Fibroblast of skin of right quadriceps (primary cell): ENCODE measurements around the gene RBPJ.
"Not testable (repeated sequence)": the region's sequence is repeated elsewhere in the genome, so short reads cannot be mapped to it uniquely, and the experiment has no call there.

Experiments
- DNase-seq: peaks from one replicate; pipeline ENCODE4 v3.0.0-alpha.2; 2013

Gene RBPJ

GRCh38 chr4:26343038-26343398 lies 22.2 kb downstream of the RBPJ start:
- DNase-seq, result peak; percentile 48

GRCh38 chr4:26344901-26345564 lies 24.2 kb downstream of the RBPJ start:
- no peak for DNase-seq

- DNase-seq, result no peak
These were observed 24.7 kb downstream of the RBPJ start for GRCh38 chr4:26345565-26345938.

GRCh38 chr4:26346203-26346620 lies 25.4 kb downstream of the RBPJ start:
- no peak for DNase-seq

- DNase-seq, result no peak
These were observed 28.7 kb downstream of the RBPJ start for GRCh38 chr4:26349496-26349895.

- DNase-seq, result no peak
These were observed 30.9 kb downstream of the RBPJ start for GRCh38 chr4:26351685-26352084.

- DNase-seq, result no peak
These were observed 33.7 kb downstream of the RBPJ start for GRCh38 chr4:26354491-26354890.

GRCh38 chr4:26355392-26356052 lies 34.7 kb downstream of the RBPJ start:
- no peak for DNase-seq

- DNase-seq, result no peak
These were observed 35.3 kb downstream of the RBPJ start for GRCh38 chr4:26356081-26356501.

GRCh38 chr4:26359521-26359920 lies 38.7 kb downstream of the RBPJ start:
- not testable (repeated sequence) for DNase-seq

GRCh38 chr4:26360273-26360672 lies 39.5 kb downstream of the RBPJ start:
- DNase-seq, result no peak

- no peak for DNase-seq
These were observed 40.0 kb downstream of the RBPJ start for GRCh38 chr4:26360864-26361263.

- no peak for DNase-seq
These were observed 40.5 kb downstream of the RBPJ start for GRCh38 chr4:26361297-26361696.

GRCh38 chr4:26362745-26363439 lies 42.1 kb downstream of the RBPJ start:
- peak; percentile 61 for DNase-seq

- DNase-seq, result no peak
These were observed 44.8 kb downstream of the RBPJ start for GRCh38 chr4:26365537-26366150.

- no peak for DNase-seq
These were observed 47.0 kb downstream of the RBPJ start for GRCh38 chr4:26367811-26368210.

GRCh38 chr4:26368685-26369084 lies 47.9 kb downstream of the RBPJ start:
- no peak for DNase-seq

- no peak for DNase-seq
These were observed 48.3 kb downstream of the RBPJ start for GRCh38 chr4:26369132-26369531.

GRCh38 chr4:26369581-26369980 lies 48.8 kb downstream of the RBPJ start:
- no peak for DNase-seq

- DNase-seq, result no peak
These were observed 51.3 kb downstream of the RBPJ start for GRCh38 chr4:26372076-26372475.

- peak; percentile 83 for DNase-seq
These were observed 51.8 kb downstream of the RBPJ start for GRCh38 chr4:26372525-26373172.

- no peak for DNase-seq
These were observed 54.7 kb downstream of the RBPJ start for GRCh38 chr4:26375551-26375950.
